ENCODE measurements around the gene ZSCAN21. TPM values are rescaled to one million over a fixed set of nuclear protein-coding genes. Genes with fewer than 3 reads are reported as not detected.

ZSCAN21 gene
- total RNA-seq, 1 donor: 11.7 TPM

GRCh38 chr7:100064162-100064561 is 14.6 kb downstream of the ZSCAN21 start:
- no peak for DNase-seq (ENCODE audit: low read depth)
- H3K4me3 ChIP-seq (ENCODE audit: low read depth, low read length): no peak overlapping the region
- TF ChIP-seq, protein P1, sequence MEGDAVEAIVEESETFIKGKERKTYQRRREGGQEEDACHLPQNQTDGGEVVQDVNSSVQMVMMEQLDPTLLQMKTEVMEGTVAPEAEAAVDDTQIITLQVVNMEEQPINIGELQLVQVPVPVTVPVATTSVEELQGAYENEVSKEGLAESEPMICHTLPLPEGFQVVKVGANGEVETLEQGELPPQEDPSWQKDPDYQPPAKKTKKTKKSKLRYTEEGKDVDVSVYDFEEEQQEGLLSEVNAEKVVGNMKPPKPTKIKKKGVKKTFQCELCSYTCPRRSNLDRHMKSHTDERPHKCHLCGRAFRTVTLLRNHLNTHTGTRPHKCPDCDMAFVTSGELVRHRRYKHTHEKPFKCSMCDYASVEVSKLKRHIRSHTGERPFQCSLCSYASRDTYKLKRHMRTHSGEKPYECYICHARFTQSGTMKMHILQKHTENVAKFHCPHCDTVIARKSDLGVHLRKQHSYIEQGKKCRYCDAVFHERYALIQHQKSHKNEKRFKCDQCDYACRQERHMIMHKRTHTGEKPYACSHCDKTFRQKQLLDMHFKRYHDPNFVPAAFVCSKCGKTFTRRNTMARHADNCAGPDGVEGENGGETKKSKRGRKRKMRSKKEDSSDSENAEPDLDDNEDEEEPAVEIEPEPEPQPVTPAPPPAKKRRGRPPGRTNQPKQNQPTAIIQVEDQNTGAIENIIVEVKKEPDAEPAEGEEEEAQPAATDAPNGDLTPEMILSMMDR (IDR thresholded peaks at IDR 0.05; ENCODE audit: insufficient read depth, low read depth, low read length): no peak

- no peak overlapping the region for H3K4me3 ChIP-seq (ENCODE audit: low read depth, low read length)
- DNase-seq (ENCODE audit: low read depth): peak; percentile 99
- TF ChIP-seq, protein P1 (IDR thresholded peaks at IDR 0.05; ENCODE audit: insufficient read depth, low read depth, low read length): no peak
Measured at GRCh38 chr7:100065452-100066186, 16.0 kb downstream of the ZSCAN21 start.

GRCh38 chr7:100066953-100067352 is 17.4 kb downstream of the ZSCAN21 start:
- TF ChIP-seq, protein P1 (IDR thresholded peaks at IDR 0.05; ENCODE audit: insufficient read depth, low read depth, low read length): no peak
- H3K4me3 ChIP-seq (ENCODE audit: low read depth, low read length): no peak overlapping the region
- DNase-seq (ENCODE audit: low read depth): no peak

GRCh38 chr7:100069991-100070390 is 20.4 kb downstream of the ZSCAN21 start:
- TF ChIP-seq, protein P1 (IDR thresholded peaks at IDR 0.05; ENCODE audit: insufficient read depth, low read depth, low read length): no peak
- H3K4me3 ChIP-seq (ENCODE audit: low read depth, low read length): no peak overlapping the region
- no peak for DNase-seq (ENCODE audit: low read depth)

GRCh38 chr7:100071018-100071723 is 21.6 kb downstream of the ZSCAN21 start:
- no peak for DNase-seq (ENCODE audit: low read depth)
- TF ChIP-seq, protein P1 (IDR thresholded peaks at IDR 0.05; ENCODE audit: insufficient read depth, low read depth, low read length): no peak
- no peak overlapping the region for H3K4me3 ChIP-seq (ENCODE audit: low read depth, low read length)

DNA sequence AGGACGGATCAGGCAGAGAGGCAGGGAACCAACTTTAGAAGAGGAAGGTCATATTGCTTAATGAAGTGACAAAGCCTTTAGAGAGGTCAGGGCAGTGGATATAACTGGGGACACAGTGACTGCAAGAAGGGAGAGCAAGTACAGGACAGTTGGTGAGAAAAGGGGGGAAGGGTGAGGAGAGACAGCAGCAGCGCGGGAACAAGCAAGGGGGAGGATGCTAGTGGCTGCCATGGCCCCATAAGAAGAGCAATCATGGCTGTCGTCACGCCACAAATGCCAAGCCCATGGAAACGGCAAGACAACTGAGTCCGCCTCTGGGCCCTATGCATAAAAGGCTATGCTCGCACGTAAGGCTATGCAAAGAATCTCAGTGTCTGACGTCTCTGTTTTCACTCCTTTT is 22.9 kb downstream of the ZSCAN21 start:
- TF ChIP-seq, protein P1 (IDR thresholded peaks at IDR 0.05; ENCODE audit: insufficient read depth, low read depth, low read length): no peak

More for the DNA sequence above, 22.9 kb downstream of the ZSCAN21 start:
- no peak for DNase-seq (ENCODE audit: low read depth)
- no peak overlapping the region for H3K4me3 ChIP-seq (ENCODE audit: low read depth, low read length)

All from fibroblast of villous mesenchyme (primary cell).